22Rv1 (cell line): ENCODE measurements around the gene IL26.

ENCODE experiments used
- H3K27ac ChIP-seq: fragments of 450-650 bp; 2 replicates; pipeline ENCODE4 v1.5.1; 2017
- ZFX ChIP-seq: fragments of 450-650 bp; IDR thresholded peaks from 2 replicates; pipeline ENCODE4 v1.6.1; 2017; ENCODE audit warnings: antibody characterized with exemption, borderline replicate concordance
- TF ChIP-seq, protein P1 (sequence below): fragments of 450-650 bp; IDR thresholded peaks from 2 replicates; pipeline ENCODE4 v1.5.1; 2017; ENCODE audit warnings: mild to moderate bottlenecking

Gene IL26

GRCh38 chr12:68264857-68265256 is 39.2 kb upstream of the IL26 start:
- TF ChIP-seq, protein P1, sequence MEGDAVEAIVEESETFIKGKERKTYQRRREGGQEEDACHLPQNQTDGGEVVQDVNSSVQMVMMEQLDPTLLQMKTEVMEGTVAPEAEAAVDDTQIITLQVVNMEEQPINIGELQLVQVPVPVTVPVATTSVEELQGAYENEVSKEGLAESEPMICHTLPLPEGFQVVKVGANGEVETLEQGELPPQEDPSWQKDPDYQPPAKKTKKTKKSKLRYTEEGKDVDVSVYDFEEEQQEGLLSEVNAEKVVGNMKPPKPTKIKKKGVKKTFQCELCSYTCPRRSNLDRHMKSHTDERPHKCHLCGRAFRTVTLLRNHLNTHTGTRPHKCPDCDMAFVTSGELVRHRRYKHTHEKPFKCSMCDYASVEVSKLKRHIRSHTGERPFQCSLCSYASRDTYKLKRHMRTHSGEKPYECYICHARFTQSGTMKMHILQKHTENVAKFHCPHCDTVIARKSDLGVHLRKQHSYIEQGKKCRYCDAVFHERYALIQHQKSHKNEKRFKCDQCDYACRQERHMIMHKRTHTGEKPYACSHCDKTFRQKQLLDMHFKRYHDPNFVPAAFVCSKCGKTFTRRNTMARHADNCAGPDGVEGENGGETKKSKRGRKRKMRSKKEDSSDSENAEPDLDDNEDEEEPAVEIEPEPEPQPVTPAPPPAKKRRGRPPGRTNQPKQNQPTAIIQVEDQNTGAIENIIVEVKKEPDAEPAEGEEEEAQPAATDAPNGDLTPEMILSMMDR: no peak
- TF ChIP-seq ZFX: no peak
- H3K27ac ChIP-seq: no peak overlapping the region

DNA sequence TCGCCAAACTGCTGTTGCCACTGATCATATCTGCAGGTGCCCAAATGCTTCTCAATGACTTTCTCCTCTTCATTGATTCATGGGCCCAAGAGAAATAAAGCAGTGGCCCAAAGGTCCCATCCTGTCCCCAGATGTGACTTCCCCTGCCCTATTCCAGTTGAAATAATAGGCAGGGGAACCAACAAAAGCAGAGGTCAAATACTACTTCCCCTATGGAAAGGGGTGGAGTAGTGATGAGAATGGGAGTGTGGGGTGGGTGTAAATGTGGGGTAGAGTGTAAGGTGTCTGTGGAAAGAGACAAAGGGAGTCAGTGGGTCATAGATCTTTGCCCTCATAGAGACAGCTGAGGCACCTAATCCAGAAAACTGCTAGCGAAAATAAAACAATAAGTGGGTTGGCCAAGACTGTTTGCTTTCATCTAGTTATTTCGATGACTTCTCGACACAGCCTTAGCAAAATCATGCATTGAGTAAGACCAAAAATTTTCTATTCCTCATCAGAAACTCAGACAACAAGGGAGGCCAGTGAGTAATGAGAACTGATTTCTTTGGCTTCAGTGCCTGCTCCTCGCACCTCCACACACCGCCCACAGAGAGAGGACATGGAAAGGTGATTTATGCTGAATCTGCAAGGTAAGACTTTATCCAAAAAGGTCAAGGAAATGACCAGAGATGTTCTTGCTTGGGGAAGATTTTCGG is 38.7 kb upstream of the IL26 start:
- no peak for TF ChIP-seq ZFX
- TF ChIP-seq, protein P1: no peak

DNA sequence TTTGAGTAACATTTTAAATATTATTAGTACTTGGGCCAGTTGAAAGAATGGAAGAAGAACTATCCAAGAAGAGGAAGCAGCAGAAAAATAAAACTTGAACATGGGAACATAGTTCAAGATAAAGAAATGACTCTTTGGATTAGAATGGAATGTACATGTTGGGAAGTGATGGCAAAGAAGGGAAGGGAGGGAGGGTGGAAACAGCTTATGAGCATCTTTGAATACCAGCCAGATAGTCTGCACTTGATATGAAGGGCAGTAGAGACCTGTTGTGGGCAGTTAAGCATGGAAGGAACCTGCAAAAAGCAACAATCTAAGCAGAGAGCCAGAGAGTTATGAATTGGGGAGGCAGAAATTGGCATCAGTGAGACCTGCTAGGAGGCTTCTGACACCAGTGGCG is 37.8 kb upstream of the IL26 start:
- no peak overlapping the region for H3K27ac ChIP-seq
- TF ChIP-seq ZFX: no peak
- TF ChIP-seq, protein P1: no peak

More for the DNA sequence above, 38.7 kb upstream of the IL26 start:
- no peak overlapping the region for H3K27ac ChIP-seq

DNA sequence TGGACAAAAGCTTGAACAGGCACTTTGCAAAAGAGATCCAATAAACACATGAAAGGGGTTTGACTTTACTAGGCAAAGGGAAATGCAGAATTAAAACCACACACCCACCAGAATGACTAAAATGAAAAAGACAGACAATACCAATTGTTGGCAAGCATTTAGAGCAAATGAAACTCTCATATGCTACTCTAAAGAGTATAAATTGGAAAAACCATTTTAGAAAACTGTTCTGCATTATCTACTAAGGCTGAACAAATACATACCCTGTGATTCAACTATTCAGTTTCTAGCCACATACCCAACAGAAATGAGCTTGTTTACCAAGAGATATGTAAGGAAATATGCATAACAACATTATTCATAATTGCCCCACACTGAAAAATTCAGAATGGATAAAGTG is 36.3 kb upstream of the IL26 start:
- no peak overlapping the region for H3K27ac ChIP-seq
- TF ChIP-seq, protein P1: no peak
- TF ChIP-seq ZFX: no peak

DNA sequence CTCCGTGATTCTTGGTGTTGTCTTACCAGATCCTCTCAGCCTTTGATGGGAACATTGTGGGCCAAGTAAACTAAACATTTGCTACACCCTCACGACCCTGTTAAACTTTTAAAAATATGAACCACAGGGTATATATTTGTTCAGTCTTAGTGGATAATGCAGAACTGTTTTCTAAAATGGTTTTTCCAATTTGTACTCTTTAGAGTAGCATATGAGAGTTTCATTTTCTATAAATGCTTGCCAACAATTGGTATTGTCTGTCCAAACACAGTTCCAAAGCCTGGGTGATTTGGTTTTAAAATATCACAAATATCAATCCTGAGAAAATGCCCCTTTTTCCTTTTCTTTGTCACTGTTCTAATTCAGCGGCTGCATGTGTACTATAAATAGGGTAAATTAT is 34.5 kb upstream of the IL26 start:
- no peak overlapping the region for H3K27ac ChIP-seq
- no peak for TF ChIP-seq ZFX
- TF ChIP-seq, protein P1: no peak

DNA sequence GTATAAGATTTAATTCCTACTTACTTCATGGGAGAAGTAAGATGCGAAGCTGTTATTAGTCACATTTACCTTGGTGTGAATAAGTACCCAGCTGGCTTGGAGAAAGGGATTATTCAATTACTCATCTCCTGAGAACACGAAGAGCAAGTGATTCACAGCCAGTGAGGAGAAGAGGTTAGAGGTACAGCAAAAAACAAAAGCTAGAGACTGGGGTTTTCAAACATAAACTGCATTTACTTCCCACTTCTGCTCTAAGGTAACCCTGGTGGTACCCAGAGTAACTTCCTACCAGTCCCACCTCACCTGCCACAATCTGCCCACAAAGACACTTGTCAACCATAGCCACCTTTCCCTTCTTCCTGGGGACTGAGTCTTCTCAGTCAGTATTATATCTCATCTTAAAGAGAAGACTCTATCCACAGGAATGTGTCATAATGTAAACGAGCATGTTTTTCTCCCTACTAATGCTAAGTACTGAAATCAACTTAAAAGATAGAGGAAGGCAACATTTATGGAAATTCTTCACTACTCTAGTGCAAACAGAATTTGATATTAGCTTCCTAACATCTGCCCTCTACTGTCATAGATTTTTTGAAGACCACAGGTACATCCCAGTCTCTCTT is 33.8 kb upstream of the IL26 start:
- TF ChIP-seq, protein P1: no peak
- no peak for TF ChIP-seq ZFX
- no peak overlapping the region for H3K27ac ChIP-seq

GRCh38 chr12:68253504-68253903 is 27.9 kb upstream of the IL26 start, which contains the start of gene IL22:
TSS of gene IL22 (minus strand) at chr12:68253604. CDS start at chr12:68253448, 156 bp downstream.
- H3K27ac ChIP-seq: no peak within 1 kb of the TSS
- TF ChIP-seq ZFX: no peak
- TF ChIP-seq, protein P1: no peak
